Activated CD8-positive, alpha-beta T cell treated with anti-CD3 and anti-CD28 coated beads for 36 hours (primary cell): ENCODE measurements around the gene SGK2. TPM values are rescaled to one million over a fixed set of nuclear protein-coding genes. Genes with fewer than 3 reads are reported as not detected.

Experiments
- ATAC-seq: fragments of 200-7000 bp; cut with Tn5 transposase; one replicate; pipeline ENCODE4 v1.10.0; 2021; ENCODE audit warnings: mild to moderate bottlenecking, moderate library complexity
- CTCF ChIA-PET: fragments of 350-600 bp; sonication (Branson Sonifier 250); formaldehyde crosslinking; loops from one replicate; lab custom pipeline; 2021; ENCODE audit warnings: antibody characterized with exemption; lab: Charles Lee
- POLR2A ChIA-PET: fragments of 350-600 bp; sonication (Branson Sonifier 250); formaldehyde crosslinking; loops from one replicate; lab custom pipeline; 2021; ENCODE audit warnings: antibody characterized with exemption; lab: Charles Lee
- DNase-seq: peaks from one replicate; pipeline ENCODE4 v3.0.0-alpha.2; 2020
- H3K27ac Mint-ChIP-seq: one replicate; pipeline ENCODE4 v1.8.0; 2021; ENCODE audit warnings: mild to moderate bottlenecking, mixed read lengths
- H3K27me3 Mint-ChIP-seq: one replicate; pipeline ENCODE4 v1.8.0; 2021; ENCODE audit warnings: mixed read lengths
- H3K36me3 Mint-ChIP-seq: one replicate; pipeline ENCODE4 v1.8.0; 2021; ENCODE audit warnings: low read depth, mixed read lengths
- H3K4me1 Mint-ChIP-seq: one replicate; pipeline ENCODE4 v1.8.0; 2021; ENCODE audit warnings: low read depth, mixed read lengths
- H3K4me3 Mint-ChIP-seq: one replicate; pipeline ENCODE4 v1.8.0; 2021; ENCODE audit warnings: mild to moderate bottlenecking, moderate library complexity, mixed read lengths
- H3K9me3 Mint-ChIP-seq: one replicate; pipeline ENCODE4 v1.8.0; 2021; ENCODE audit warnings: mixed read lengths
- intact Hi-C: fragments of 100-400 bp; cut with micrococcal nuclease; formaldehyde crosslinking; loops from one replicate; pipeline ENCODE4 v1.10.0; 2022
- total RNA-seq, 2 experiments: library from RNA; stranded (reverse); gene quantifications; one replicate each; pipeline ENCODE4 v1.2.3, GENCODE V29; 2021
- TF ChIP-seq, protein P1 (sequence below): fragments of 200-600 bp; IDR thresholded peaks from one replicate; pipeline ENCODE4 v1.8.0; 2022; ENCODE audit warnings: antibody characterized with exemption, mild to moderate bottlenecking

SGK2 gene
- total RNA-seq, 2 experiments from 2014 or later: 0.16 to 0.50 TPM

DNA sequence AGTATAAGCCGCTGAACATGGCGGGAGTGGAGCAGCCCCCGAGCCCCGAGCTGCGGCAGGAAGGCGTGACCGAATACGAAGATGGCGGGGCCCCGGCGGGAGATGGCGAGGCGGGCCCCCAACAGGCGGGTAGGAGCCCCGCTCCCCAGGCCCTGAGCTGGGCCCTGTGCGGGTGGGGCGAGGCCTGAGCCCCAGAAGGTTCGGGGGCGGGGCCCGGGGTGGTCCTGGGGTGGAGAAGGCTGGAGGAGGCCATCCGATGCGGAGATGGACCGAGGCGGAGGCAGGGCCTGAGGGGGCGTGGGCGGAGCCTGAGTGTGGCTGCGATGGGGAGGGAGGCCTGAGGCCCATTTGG lies 44.2 kb upstream of the SGK2 start:
- H3K36me3 Mint-ChIP-seq: peaks cover 5% of the 10 kb centered on the region

DNA sequence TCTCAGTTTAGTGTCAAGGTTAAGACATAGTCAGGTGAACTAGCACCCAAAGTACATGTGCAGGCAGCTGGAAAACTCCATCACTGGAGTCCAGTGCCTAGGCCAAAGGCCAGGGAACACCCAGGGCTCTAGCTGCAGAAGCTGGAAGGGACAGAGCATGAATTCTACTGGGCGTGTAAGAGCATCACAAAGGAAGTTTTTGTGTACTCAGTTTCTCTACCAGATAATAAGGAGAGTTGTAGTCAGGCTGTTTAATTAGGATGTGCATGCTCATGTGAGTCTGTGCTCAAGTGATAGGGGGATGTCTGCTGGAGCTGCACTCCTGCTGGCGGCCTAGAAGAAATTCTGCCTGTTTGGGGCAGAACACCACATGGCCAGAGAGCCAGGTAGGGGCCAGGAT lies 43.2 kb upstream of the SGK2 start:
- H3K9me3 Mint-ChIP-seq: no peaks in the 10 kb centered on the region
- intact Hi-C loops: no loop called here
- ChIA-PET POLR2A (interaction anchor here (1.4 to 3.3 kb wide), 3 partner anchors 50 to 63 kb away, joined by 3 to 25 read pairs (median 6); partner anchors contain the start of gene SRSF6), CTCF (interaction anchor here (1.2 to 2.8 kb wide), 4 partner anchors 9 to 66 kb away, joined by 3 to 10 read pairs (median 5); no protein-coding TSS in a partner anchor)
- H3K27me3 Mint-ChIP-seq: no peaks in the 10 kb centered on the region
- ATAC-seq: no peak
- H3K36me3 Mint-ChIP-seq: peaks cover 5% of the 10 kb centered on the region
- DNase-seq: no peak
- peaks cover 9% of the 10 kb centered on the region for H3K4me1 Mint-ChIP-seq
- TF ChIP-seq, protein P1, sequence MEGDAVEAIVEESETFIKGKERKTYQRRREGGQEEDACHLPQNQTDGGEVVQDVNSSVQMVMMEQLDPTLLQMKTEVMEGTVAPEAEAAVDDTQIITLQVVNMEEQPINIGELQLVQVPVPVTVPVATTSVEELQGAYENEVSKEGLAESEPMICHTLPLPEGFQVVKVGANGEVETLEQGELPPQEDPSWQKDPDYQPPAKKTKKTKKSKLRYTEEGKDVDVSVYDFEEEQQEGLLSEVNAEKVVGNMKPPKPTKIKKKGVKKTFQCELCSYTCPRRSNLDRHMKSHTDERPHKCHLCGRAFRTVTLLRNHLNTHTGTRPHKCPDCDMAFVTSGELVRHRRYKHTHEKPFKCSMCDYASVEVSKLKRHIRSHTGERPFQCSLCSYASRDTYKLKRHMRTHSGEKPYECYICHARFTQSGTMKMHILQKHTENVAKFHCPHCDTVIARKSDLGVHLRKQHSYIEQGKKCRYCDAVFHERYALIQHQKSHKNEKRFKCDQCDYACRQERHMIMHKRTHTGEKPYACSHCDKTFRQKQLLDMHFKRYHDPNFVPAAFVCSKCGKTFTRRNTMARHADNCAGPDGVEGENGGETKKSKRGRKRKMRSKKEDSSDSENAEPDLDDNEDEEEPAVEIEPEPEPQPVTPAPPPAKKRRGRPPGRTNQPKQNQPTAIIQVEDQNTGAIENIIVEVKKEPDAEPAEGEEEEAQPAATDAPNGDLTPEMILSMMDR: no peak
- peak overlapping the region; percentile 91 for H3K4me3 Mint-ChIP-seq
- no peak overlapping the region for H3K27ac Mint-ChIP-seq

More for the DNA sequence above, 44.2 kb upstream of the SGK2 start:
- ATAC-seq (peak; percentile 14), DNase-seq (no peak)
- intact Hi-C loops: no loop called here
- peak overlapping the region; percentile 91 for H3K4me3 Mint-ChIP-seq
- no peaks in the 10 kb centered on the region for H3K9me3 Mint-ChIP-seq
- no peaks in the 10 kb centered on the region for H3K27me3 Mint-ChIP-seq
- ChIA-PET POLR2A (interaction anchor here (1.4 to 3.3 kb wide), 3 partner anchors 49 to 64 kb away, joined by 3 to 25 read pairs (median 6); partner anchors contain the start of gene SRSF6), CTCF (interaction anchor here (1.2 to 2.8 kb wide), 3 partner anchors 10 to 66 kb away, joined by 3 to 7 read pairs (median 6); no protein-coding TSS in a partner anchor)
- TF ChIP-seq, protein P1: no peak
- peaks cover 9% of the 10 kb centered on the region for H3K4me1 Mint-ChIP-seq
- peak overlapping the region; percentile 93 for H3K27ac Mint-ChIP-seq

GRCh38 chr20:43516251-43516824 lies 42.5 kb upstream of the SGK2 start:
- intact Hi-C loops: no loop called here
- Mint-ChIP-seq H3K9me3 (no peaks in the 10 kb centered on the region), H3K27me3 (peaks cover 2% of the 10 kb centered on the region), H3K4me1 (peaks cover 9% of the 10 kb centered on the region), H3K4me3 (no peak overlapping the region), H3K27ac (no peak overlapping the region), H3K36me3 (peaks cover 5% of the 10 kb centered on the region)
- ATAC-seq (no peak), DNase-seq (no peak)
- TF ChIP-seq, protein P1: no peak
- ChIA-PET CTCF (interaction anchor here (0.8 to 2.8 kb wide), 4 partner anchors 11 to 67 kb away, joined by 3 to 10 read pairs (median 5); no protein-coding TSS in a partner anchor), POLR2A (interaction anchor here (0.6 to 3.3 kb wide), 3 partner anchors 51 to 182 kb away, joined by 3 to 25 read pairs (median 6); partner anchors contain the start of gene SRSF6)

GRCh38 chr20:43520074-43520630 lies 38.7 kb upstream of the SGK2 start:
- Mint-ChIP-seq H3K27ac (no peak overlapping the region), H3K27me3 (peaks cover 3% of the 10 kb centered on the region), H3K36me3 (peaks cover 7% of the 10 kb centered on the region), H3K4me1 (peaks cover 6% of the 10 kb centered on the region), H3K4me3 (no peak overlapping the region), H3K9me3 (no peaks in the 10 kb centered on the region)
- intact Hi-C loops: no loop called here
- CTCF ChIA-PET: no interaction called here
- ATAC-seq (no peak), DNase-seq (no peak)
- TF ChIP-seq, protein P1: no peak
- POLR2A ChIA-PET: no interaction called here

DNA sequence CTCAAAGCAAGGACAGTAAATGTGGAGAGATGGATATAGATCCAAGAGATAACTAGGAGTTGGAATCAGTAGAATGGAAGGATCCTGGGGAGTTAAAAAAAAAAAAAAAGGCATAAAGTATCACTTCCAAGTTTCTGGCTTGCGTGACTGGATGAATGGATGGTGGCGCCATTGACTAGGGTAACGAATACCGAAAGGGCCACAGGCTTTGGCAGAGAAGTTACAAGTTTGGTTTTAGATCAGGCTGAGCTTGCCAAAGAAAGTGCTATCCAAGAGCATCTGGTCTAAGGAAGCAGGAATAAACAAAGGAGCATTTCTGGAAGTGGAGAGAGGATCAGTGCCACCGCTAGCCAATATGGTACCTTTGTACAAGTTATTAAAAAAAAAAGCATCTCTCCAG lies 33.8 kb upstream of the SGK2 start:
- ChIA-PET CTCF (interaction anchor here (7.0 kb wide), 1 partner anchor 13 kb away, joined by 37 read pairs; no protein-coding TSS in a partner anchor), POLR2A (no interaction called here)
- no peaks in the 10 kb centered on the region for H3K9me3 Mint-ChIP-seq
- intact Hi-C loops: no loop called here
- TF ChIP-seq, protein P1: no peak
- no peak for ATAC-seq
- no peak for DNase-seq
- peaks cover 4% of the 10 kb centered on the region for H3K36me3 Mint-ChIP-seq
- peaks cover 3% of the 10 kb centered on the region for H3K27me3 Mint-ChIP-seq
- H3K4me3 Mint-ChIP-seq: no peak overlapping the region
- no peaks in the 10 kb centered on the region for H3K4me1 Mint-ChIP-seq
- H3K27ac Mint-ChIP-seq: no peak overlapping the region
